Right lobe of liver (tissue), 4 donors: ENCODE measurements around the gene AK2.

Experiments used
- POLR2A ChIP-seq: fragments of 450-650 bp; IDR thresholded peaks from one replicate; pipeline ENCODE4 v1.6.1; 2017; ENCODE audit warnings: antibody characterized with exemption, mild to moderate bottlenecking
- TF ChIP-seq, protein P1 (sequence below), 4 donors: fragments of 200-600 bp in 3 of 4; fragments of 450-650 bp in 1 of 4; IDR thresholded peaks; one replicate each; pipeline versions ENCODE4 v1.5.1 to v1.8.0; 2016 to 2022; ENCODE audit warnings: antibody characterized with exemption in 4 of 4, mild to moderate bottlenecking in 2 of 4
- donor health status: DM: no; HTN: no; CAD: no.
- donor health status: DM: no; HTN: no; CAD: no.
- donor health status: DM: no; HTN: yes; CAD: no.

GRCh38 chr1:32978854-32979253 is 57.8 kb downstream of the AK2 start:
- TF ChIP-seq, protein P1, sequence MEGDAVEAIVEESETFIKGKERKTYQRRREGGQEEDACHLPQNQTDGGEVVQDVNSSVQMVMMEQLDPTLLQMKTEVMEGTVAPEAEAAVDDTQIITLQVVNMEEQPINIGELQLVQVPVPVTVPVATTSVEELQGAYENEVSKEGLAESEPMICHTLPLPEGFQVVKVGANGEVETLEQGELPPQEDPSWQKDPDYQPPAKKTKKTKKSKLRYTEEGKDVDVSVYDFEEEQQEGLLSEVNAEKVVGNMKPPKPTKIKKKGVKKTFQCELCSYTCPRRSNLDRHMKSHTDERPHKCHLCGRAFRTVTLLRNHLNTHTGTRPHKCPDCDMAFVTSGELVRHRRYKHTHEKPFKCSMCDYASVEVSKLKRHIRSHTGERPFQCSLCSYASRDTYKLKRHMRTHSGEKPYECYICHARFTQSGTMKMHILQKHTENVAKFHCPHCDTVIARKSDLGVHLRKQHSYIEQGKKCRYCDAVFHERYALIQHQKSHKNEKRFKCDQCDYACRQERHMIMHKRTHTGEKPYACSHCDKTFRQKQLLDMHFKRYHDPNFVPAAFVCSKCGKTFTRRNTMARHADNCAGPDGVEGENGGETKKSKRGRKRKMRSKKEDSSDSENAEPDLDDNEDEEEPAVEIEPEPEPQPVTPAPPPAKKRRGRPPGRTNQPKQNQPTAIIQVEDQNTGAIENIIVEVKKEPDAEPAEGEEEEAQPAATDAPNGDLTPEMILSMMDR (IDR thresholded peaks at IDR 0.05), result no peak
- no peak for TF ChIP-seq POLR2A
